HCT116 (cell line): ENCODE measurements around the gene CRTC3.

ENCODE experiments used
- CBX3 ChIP-seq: IDR thresholded peaks from 2 replicates; pipeline ENCODE4 v1.6.1; 2012; ENCODE audit warnings: low read depth
- CTCF ChIP-seq, 3 experiments: fragments of 200-600 bp in 1 of 3; sonication (generic) in 1 of 3; IDR thresholded peaks in 2 of 3; conservative IDR thresholded peaks in 1 of 3; 2 replicates each; pipeline ENCODE4 v1.5.1; 2012 to 2017; ENCODE audit warnings: low read depth in 2 of 3, low read length in 2 of 3, antibody characterized with exemption in 1 of 3, borderline replicate concordance in 1 of 3, control low read depth in 1 of 3, mild to moderate bottlenecking in 1 of 3, mixed read lengths in 1 of 3, mixed run types in 1 of 3, moderate library complexity in 1 of 3; ENCODE audit not compliant: insufficient read depth in 1 of 3
- EZH2 ChIP-seq: fragments of 200-600 bp; sonication (generic); IDR thresholded peaks from 2 replicates; pipeline ENCODE4 v1.6.1; 2017; ENCODE audit warnings: antibody characterized with exemption, mixed run types
- EZH2phosphoT487 ChIP-seq: fragments of 200-600 bp; IDR thresholded peaks from 2 replicates; pipeline ENCODE4 v1.6.1; 2018; ENCODE audit warnings: antibody characterized with exemption, borderline replicate concordance
- FOSL1 ChIP-seq: IDR thresholded peaks from 2 replicates; pipeline ENCODE4 v1.6.1; 2012; ENCODE audit warnings: low read depth
- POLR2A ChIP-seq: IDR thresholded peaks from 2 replicates; pipeline ENCODE4 v1.7.0; 2011; ENCODE audit warnings: borderline replicate concordance; ENCODE audit not compliant: insufficient read depth, insufficient read length; ENCODE audit errors: extremely low read depth
- ZNF274 ChIP-seq: fragments of 200-500 bp; sonication (Bioruptor generic); IDR thresholded peaks from 2 replicates; pipeline ENCODE4 v1.6.1; 2014; ENCODE audit warnings: mild to moderate bottlenecking, low read depth, low read length, inconsistent platforms
- TF ChIP-seq, protein P1 (sequence below): IDR thresholded peaks from 2 replicates; pipeline ENCODE4 v1.6.1; 2012
- TF ChIP-seq, protein P2 (sequence below): IDR thresholded peaks from 2 replicates; pipeline ENCODE4 v1.6.1; 2011; ENCODE audit warnings: mild to moderate bottlenecking, low read length, moderate library complexity; ENCODE audit not compliant: insufficient replicate concordance; ENCODE audit errors: extremely low read depth

- TF ChIP-seq EZH2phosphoT487: no peak
- TF ChIP-seq CTCF (IDR thresholded peaks at IDR 0.05 in 2 of 3, conservative IDR thresholded peaks at IDR 0.05 in 1 of 3; ENCODE audit: borderline replicate concordance in 1 of 3, insufficient read depth in 1 of 3, low read depth in 2 of 3, low read length in 2 of 3): no peak
- no peak for TF ChIP-seq CBX3
- TF ChIP-seq, protein P1, sequence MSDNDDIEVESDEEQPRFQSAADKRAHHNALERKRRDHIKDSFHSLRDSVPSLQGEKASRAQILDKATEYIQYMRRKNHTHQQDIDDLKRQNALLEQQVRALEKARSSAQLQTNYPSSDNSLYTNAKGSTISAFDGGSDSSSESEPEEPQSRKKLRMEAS: no peak
- no peak for TF ChIP-seq ZNF274
- TF ChIP-seq, protein P2, sequence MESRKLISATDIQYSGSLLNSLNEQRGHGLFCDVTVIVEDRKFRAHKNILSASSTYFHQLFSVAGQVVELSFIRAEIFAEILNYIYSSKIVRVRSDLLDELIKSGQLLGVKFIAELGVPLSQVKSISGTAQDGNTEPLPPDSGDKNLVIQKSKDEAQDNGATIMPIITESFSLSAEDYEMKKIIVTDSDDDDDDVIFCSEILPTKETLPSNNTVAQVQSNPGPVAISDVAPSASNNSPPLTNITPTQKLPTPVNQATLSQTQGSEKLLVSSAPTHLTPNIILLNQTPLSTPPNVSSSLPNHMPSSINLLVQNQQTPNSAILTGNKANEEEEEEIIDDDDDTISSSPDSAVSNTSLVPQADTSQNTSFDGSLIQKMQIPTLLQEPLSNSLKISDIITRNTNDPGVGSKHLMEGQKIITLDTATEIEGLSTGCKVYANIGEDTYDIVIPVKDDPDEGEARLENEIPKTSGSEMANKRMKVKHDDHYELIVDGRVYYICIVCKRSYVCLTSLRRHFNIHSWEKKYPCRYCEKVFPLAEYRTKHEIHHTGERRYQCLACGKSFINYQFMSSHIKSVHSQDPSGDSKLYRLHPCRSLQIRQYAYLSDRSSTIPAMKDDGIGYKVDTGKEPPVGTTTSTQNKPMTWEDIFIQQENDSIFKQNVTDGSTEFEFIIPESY: no peak
- TF ChIP-seq EZH2: no peak
- TF ChIP-seq FOSL1: no peak
- TF ChIP-seq POLR2A: no peak
Measured at GRCh38 chr15:90650956-90651689, 121.4 kb downstream of the CRTC3 start.
